Measurements from ENCODE around the gene NCAM2.

Gene NCAM2

GRCh38 chr21:21309510-21309909, 311.3 kb downstream of the NCAM2 start:
- no peak for TF ChIP-seq CTCF (IDR thresholded peaks at IDR 0.05)
- Histone ChIP-seq H3K27ac (no peak overlapping the region), H3K4me3 (no peak overlapping the region)
- no peak for DNase-seq (ENCODE audit: low spot score)

GRCh38 chr21:21324297-21324696, 326.1 kb downstream of the NCAM2 start:
- TF ChIP-seq CTCF (IDR thresholded peaks at IDR 0.05) = no peak
- no peak for DNase-seq (ENCODE audit: low spot score)
- no peak overlapping the region for H3K4me3 ChIP-seq
- H3K27ac ChIP-seq = no peak overlapping the region

- no peak for TF ChIP-seq CTCF (IDR thresholded peaks at IDR 0.05)
- H3K4me3 ChIP-seq = no peak overlapping the region
These were observed 334.3 kb downstream of the NCAM2 start for GRCh38 chr21:21332492-21332891.

GRCh38 chr21:21341041-21341440, 342.8 kb downstream of the NCAM2 start:
- Histone ChIP-seq H3K27ac (no peak overlapping the region), H3K4me3 (no peak overlapping the region)
- no peak for TF ChIP-seq CTCF (IDR thresholded peaks at IDR 0.05)
- no peak for DNase-seq (ENCODE audit: low spot score)

More at GRCh38 chr21:21332492-21332891, 334.3 kb downstream of the NCAM2 start:
- DNase-seq (ENCODE audit: low spot score) = no peak
- no peak overlapping the region for H3K27ac ChIP-seq

- no peak for DNase-seq (ENCODE audit: low spot score)
- no peak overlapping the region for H3K4me3 ChIP-seq
- no peak for TF ChIP-seq CTCF (IDR thresholded peaks at IDR 0.05)
- no peak overlapping the region for H3K27ac ChIP-seq
These were observed 347.1 kb downstream of the NCAM2 start for GRCh38 chr21:21345296-21345695.

- DNase-seq (ENCODE audit: low spot score) = no peak
- TF ChIP-seq CTCF (IDR thresholded peaks at IDR 0.05) = no peak
- Histone ChIP-seq H3K4me3 (no peak overlapping the region), H3K27ac (no peak overlapping the region)
These were observed 347.7 kb downstream of the NCAM2 start for GRCh38 chr21:21345872-21346271.

GRCh38 chr21:21366277-21366676, 368.1 kb downstream of the NCAM2 start:
- no peak for DNase-seq (ENCODE audit: low spot score)
- no peak overlapping the region for H3K27ac ChIP-seq
- no peak for TF ChIP-seq CTCF (IDR thresholded peaks at IDR 0.05)

More at GRCh38 chr21:21366277-21366676, 368.1 kb downstream of the NCAM2 start:
- no peak overlapping the region for H3K4me3 ChIP-seq

All from coronary artery (tissue), 2 donors.